IPS-18c (cell line): ENCODE results near the gene ITPKB.
"Not testable (repeated sequence)": the region's sequence is repeated elsewhere in the genome, so short reads cannot be mapped to it uniquely, and the experiment has no call there.

Experiments used
- H3K4me3 ChIP-seq: 2 replicates; pipeline ENCODE4 v1.7.0; 2013; ENCODE audit warnings: low read depth, mild to moderate bottlenecking, low read length, moderate library complexity; ENCODE audit not compliant: insufficient read depth
- H3K9me3 ChIP-seq: one replicate; pipeline ENCODE4 v1.6.1; 2013; ENCODE audit warnings: mild to moderate bottlenecking, low read length, moderate library complexity; ENCODE audit not compliant: control insufficient read depth, insufficient read depth

Gene ITPKB

DNA sequence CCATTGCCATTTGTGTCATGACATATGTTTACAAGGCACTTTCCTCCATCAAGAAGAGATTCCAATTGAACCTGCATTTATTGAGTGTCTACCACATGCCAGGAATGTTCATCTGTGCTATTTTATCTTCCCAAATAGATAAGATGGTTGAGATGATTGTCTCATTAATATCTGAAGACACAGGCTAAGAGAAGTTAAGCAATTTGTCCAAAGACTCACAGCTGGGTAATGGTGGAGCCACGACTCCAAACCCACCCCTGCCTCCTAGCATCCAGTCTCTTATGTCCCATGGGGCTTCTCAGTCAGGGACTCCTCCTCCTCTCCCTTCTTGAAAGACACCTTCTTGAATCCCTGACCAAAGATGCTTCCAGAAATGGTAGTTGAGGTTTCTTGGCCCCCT lies 122.4 kb downstream of the ITPKB start:
- H3K9me3 ChIP-seq: peaks cover 3% of the 10 kb centered on the region
- no peak overlapping the region for H3K4me3 ChIP-seq

- Histone ChIP-seq H3K4me3 (no peak overlapping the region), H3K9me3 (peaks cover 3% of the 10 kb centered on the region)
These were observed 123.2 kb downstream of the ITPKB start for GRCh38 chr1:226615876-226616275.

DNA sequence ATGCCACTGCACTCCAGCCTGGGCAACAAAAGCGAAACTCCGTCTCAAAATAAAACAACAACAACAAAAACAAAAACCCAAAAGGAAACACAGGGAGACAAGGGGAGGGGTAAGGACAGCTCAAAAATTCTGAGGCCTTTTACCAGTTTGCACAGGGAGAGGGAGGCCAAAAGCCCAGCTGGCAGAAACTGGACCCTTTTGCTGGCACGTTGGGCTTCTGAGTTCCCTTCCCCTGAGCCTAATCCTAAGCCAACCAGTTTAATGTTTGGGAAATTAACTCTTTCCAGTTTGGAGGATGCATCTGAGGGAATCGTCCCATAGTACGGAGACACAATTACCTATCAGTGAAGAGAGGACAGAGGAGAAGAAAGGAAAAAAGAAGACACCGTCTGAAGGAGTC lies 127.1 kb downstream of the ITPKB start:
- not testable (repeated sequence) for H3K4me3 ChIP-seq, H3K9me3 ChIP-seq

- H3K4me3 ChIP-seq: no peak overlapping the region
- H3K9me3 ChIP-seq: peaks cover 3% of the 10 kb centered on the region
These were observed 127.8 kb downstream of the ITPKB start for GRCh38 chr1:226611301-226611700.

- Histone ChIP-seq H3K9me3 (no peaks in the 10 kb centered on the region), H3K4me3 (no peak overlapping the region)
These were observed 128.4 kb downstream of the ITPKB start for GRCh38 chr1:226610671-226611070.

- no peak overlapping the region for H3K4me3 ChIP-seq
- no peaks in the 10 kb centered on the region for H3K9me3 ChIP-seq
These were observed 129.1 kb downstream of the ITPKB start for GRCh38 chr1:226609836-226610455.

GRCh38 chr1:226608699-226609505 lies 130.2 kb downstream of the ITPKB start:
- no peak overlapping the region for H3K4me3 ChIP-seq
- H3K9me3 ChIP-seq: no peaks in the 10 kb centered on the region

- Histone ChIP-seq H3K9me3 (no peaks in the 10 kb centered on the region), H3K4me3 (no peak overlapping the region)
These were observed 131.3 kb downstream of the ITPKB start for GRCh38 chr1:226607821-226608220.

DNA sequence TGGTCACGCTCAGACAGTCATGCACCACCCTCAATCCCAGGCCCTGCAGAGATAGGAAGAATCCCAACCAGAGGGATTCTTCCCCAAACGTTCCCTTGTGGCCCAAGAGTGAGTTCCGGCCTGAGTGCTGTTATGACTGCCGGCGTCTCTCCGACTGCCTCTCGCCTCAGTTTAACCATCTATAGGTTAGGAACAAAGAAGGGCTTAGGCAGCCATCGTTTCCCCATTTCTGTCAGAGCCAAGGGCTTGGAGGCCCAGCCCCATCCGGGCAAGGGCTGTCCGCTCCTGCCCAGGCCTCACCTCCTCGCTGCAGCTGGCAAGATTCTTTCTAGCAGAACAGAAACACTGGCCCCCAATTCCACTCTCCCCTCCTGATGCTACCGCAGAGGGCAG lies 131.8 kb downstream of the ITPKB start:
- Histone ChIP-seq H3K9me3 (no peaks in the 10 kb centered on the region), H3K4me3 (no peak overlapping the region)

DNA sequence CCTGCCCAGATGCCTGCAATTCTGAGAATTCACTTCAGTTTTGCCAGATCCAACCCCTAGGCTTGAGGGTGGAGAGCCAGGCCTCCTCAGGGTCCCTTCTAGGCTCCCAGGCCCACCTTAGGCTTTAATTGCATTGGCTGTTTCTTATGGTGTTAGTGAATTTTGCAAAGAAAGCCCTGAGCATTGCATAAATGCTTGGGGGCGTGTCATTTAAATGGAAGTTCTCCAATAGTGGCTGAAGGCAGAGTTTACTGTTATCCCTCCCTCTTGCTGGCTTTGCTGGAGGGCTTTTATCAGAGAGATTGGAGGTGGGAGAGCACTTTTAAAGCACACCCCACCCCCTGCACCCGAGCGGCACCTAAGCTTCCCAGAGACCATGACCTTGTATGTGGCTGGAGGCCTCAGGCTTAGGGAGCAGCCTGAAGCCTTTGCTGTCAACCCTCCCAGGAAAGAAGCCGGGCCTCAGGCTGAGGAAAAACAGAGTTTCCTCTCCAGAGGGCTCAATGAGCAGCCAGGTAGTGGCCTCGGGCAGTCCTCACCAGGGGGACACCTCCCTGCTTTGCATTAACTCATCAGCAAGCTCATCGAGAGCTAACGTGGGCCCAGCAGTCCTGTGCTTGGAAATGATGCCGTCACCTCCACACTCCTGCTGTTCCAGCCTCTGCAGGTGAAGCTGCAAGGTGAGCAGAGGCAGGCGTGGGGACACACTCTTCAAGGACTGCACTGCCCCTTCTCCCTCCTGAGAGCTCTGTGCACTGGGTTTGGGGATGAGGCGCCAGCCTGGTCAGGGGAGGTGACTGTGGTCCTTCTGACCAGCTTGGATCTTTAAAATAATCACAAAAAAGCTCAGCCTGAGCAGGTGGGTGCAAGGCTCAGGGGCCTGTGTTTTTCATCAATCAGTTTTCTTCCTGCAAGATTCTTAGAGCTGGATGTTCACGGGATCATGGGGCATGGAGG lies 132.5 kb downstream of the ITPKB start:
- no peak overlapping the region for H3K4me3 ChIP-seq
- H3K9me3 ChIP-seq: no peaks in the 10 kb centered on the region

GRCh38 chr1:226605318-226605950 lies 133.6 kb downstream of the ITPKB start:
- Histone ChIP-seq H3K4me3 (no peak overlapping the region), H3K9me3 (no peaks in the 10 kb centered on the region)

GRCh38 chr1:226604560-226605317 lies 134.3 kb downstream of the ITPKB start:
- Histone ChIP-seq H3K9me3 (no peaks in the 10 kb centered on the region), H3K4me3 (no peak overlapping the region)

GRCh38 chr1:226603858-226604559 lies 135.1 kb downstream of the ITPKB start:
- Histone ChIP-seq H3K9me3 (no peaks in the 10 kb centered on the region), H3K4me3 (no peak overlapping the region; the same call in 1 of the 2 replicates)

- H3K4me3 ChIP-seq: no peak overlapping the region
- no peaks in the 10 kb centered on the region for H3K9me3 ChIP-seq
These were observed 135.8 kb downstream of the ITPKB start for GRCh38 chr1:226603022-226603857.

GRCh38 chr1:226602186-226603021 lies 136.7 kb downstream of the ITPKB start:
- Histone ChIP-seq H3K4me3 (no peak overlapping the region), H3K9me3 (no peaks in the 10 kb centered on the region)
